ENCODE results near the gene TMEM81.

Gene TMEM81

GRCh38 chr1:205045146-205045545, 39.1 kb downstream of the TMEM81 start:
- H3K27ac ChIP-seq: no peak overlapping the region

DNA sequence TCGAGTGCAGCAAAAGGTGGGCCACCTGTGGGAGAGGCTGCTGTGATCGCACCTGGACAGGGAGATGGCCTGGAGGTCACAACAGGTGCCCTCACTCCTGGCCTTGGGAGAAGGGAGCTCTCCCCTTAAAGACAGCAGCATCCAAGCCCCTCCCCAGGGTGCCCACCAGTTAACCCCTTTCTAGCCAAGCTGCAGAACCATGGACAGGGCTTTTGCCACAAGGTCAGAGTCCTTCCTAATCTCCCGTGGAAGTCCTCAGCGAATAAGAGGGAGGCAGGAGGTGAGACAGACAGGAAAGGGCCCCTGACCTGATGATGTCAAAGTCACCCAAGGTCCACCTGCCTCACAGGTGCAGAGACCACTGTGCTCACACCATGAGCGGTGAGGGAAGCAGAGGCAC, 39.5 kb downstream of the TMEM81 start:
- no peak overlapping the region for H3K27ac ChIP-seq
- TF ChIP-seq, protein P1, sequence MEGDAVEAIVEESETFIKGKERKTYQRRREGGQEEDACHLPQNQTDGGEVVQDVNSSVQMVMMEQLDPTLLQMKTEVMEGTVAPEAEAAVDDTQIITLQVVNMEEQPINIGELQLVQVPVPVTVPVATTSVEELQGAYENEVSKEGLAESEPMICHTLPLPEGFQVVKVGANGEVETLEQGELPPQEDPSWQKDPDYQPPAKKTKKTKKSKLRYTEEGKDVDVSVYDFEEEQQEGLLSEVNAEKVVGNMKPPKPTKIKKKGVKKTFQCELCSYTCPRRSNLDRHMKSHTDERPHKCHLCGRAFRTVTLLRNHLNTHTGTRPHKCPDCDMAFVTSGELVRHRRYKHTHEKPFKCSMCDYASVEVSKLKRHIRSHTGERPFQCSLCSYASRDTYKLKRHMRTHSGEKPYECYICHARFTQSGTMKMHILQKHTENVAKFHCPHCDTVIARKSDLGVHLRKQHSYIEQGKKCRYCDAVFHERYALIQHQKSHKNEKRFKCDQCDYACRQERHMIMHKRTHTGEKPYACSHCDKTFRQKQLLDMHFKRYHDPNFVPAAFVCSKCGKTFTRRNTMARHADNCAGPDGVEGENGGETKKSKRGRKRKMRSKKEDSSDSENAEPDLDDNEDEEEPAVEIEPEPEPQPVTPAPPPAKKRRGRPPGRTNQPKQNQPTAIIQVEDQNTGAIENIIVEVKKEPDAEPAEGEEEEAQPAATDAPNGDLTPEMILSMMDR (conservative IDR thresholded peaks at IDR 0.05): no peak

More at GRCh38 chr1:205045146-205045545, 39.1 kb downstream of the TMEM81 start:
- TF ChIP-seq, protein P1 (conservative IDR thresholded peaks at IDR 0.05): no peak

DNA sequence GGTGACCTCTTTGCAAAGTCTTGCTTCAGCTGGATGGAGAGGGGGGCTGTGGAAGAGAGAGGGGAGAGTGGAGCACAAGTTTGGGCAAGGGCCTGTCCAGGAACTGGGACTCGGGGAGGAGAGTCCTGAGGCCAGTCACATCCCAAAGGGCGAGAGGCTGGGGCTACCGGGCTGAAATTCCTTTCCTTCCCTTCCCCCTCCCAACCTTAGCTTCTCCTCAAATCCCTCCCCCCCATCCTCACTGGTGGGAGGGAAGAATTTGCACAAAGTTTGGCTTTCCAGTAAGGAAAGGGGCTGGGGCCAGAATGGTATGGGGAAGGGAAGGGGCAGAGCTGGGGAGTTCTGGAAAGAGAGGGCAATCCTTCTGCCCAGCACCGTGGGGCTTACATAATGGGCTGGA, 40.4 kb downstream of the TMEM81 start:
- no peak overlapping the region for H3K27ac ChIP-seq
- TF ChIP-seq, protein P1 (conservative IDR thresholded peaks at IDR 0.05): no peak

DNA sequence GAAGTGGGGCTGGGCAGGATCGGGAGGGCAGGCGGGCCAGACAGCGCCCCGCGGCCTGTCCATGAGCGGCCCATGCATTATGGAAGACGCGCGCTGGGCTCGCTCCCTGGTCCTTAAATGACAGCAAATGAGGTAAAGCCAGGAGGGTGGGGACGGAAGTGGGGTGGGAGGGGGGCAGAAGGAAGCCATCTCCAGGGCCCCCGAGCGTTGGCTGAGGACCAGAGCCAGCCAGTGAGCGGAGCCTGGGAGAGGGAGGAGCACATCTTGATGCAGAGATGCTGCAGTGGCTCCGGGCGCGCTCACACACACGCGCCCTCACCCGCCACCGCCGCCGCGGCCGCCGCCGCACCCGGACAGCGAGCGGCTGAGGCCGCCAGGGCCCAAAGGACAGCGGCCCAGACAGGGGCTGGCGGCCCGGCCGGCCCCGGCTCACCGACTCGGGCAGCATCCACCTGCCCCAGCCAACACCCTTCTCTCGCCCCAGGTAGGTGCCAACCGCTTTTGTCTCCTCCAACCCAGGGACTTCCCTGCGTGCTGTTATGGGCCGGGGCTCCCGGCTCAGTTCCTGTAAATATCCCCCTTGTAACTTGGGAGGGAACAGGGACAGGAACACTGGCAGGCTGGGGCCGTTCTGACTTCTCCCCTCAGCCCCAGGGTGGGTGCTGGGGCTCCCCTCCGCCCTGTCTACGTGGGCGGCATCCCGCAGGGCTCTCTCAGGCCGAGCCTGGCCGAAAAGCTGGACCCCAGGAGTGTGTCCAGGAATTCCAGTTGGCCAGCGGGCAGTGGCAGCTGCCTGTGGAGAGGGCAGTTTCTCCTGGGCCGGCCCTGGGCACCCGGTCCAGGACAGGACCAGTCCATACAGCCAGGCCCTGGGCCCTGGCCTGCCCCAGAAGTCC, 41.1 kb downstream of the TMEM81 start, which contains the start of gene CNTN2:
TSS of gene CNTN2 (plus strand) at position 302 of the 896 bp plus-strand sequence. CDS start 9,974 bp downstream, outside the sequence.
- TF ChIP-seq, protein P1 (conservative IDR thresholded peaks at IDR 0.05): no peak
- no peak within 1 kb of the TSS for H3K27ac ChIP-seq

DNA sequence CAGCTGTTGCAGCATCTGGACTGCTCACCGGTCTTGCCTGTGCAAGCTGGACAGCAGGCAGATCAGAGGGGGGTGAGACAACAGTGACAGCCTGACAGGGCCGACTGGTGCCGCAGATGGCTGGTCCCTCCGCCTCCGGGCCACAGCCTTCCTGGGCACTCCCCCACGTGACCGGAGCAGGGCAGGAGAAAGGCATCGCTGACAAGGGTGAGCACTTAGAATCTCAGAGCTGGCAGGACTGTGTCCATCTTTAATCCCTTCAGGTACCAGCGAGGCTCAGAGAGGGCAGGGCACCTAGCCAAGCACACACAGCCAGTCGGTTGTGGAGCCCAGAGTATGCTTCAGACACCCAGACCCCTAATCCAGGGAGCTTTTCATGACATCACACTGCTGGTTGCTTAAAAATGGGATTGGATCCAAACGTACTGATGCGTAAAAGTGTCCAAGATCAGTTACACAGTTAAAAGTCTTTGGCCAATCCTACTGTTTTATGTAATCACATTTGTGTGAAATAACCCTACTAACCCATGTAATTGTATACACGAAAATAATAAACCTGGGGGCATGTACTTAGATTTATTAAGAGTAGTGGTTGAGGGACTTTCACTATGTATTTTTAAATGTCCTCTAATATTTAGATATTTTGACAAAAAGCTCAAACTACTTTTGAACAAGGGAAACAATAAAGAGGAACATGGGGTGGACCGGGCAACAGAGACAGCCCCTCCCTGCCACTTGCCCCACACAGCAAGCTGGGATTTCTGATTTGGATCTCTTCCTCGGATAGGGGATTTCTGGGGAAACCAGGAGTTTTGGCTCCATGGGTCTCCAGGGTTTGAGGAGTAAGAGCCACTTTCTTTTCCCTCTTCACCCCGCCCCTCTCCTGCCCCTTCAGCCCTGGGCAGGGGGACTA, 42.0 kb downstream of the TMEM81 start:
- H3K27ac ChIP-seq: no peak overlapping the region
- TF ChIP-seq, protein P1 (conservative IDR thresholded peaks at IDR 0.05): no peak

- H3K27ac ChIP-seq: no peak overlapping the region
- TF ChIP-seq, protein P1 (conservative IDR thresholded peaks at IDR 0.05): no peak
These were observed 43.1 kb downstream of the TMEM81 start for GRCh38 chr1:205041001-205041715.

All from VCaP (cell line).